ENCODE results near the gene PSTPIP2.

DNA sequence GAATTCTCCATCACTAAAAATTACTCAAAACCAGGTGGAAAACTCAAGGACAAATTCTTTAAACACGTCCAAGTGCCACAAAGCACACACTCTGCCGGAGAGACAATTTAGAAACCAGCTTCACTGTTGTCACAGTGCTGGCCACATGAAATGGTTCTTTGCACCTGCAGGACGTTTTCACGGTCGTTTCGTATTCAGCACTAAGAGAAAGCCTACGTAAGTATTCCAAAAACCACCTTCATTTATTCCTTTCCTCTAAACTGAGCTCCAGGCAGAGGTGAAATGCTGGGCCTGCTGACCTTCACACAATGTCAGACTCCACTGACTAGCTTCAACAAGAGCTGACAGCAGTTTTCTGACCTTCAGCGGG lies 25.4 kb upstream of the PSTPIP2 start:
- no peak for TF ChIP-seq POLR2AphosphoS5 (IDR thresholded peaks at IDR 0.05)
- TF ChIP-seq, protein P1, sequence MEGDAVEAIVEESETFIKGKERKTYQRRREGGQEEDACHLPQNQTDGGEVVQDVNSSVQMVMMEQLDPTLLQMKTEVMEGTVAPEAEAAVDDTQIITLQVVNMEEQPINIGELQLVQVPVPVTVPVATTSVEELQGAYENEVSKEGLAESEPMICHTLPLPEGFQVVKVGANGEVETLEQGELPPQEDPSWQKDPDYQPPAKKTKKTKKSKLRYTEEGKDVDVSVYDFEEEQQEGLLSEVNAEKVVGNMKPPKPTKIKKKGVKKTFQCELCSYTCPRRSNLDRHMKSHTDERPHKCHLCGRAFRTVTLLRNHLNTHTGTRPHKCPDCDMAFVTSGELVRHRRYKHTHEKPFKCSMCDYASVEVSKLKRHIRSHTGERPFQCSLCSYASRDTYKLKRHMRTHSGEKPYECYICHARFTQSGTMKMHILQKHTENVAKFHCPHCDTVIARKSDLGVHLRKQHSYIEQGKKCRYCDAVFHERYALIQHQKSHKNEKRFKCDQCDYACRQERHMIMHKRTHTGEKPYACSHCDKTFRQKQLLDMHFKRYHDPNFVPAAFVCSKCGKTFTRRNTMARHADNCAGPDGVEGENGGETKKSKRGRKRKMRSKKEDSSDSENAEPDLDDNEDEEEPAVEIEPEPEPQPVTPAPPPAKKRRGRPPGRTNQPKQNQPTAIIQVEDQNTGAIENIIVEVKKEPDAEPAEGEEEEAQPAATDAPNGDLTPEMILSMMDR (IDR thresholded peaks at IDR 0.05; ENCODE audit: poor library complexity, severe bottlenecking) = no peak
- TF ChIP-seq EZH2 (IDR thresholded peaks at IDR 0.05; ENCODE audit: borderline replicate concordance, insufficient read depth, low read length, poor library complexity, severe bottlenecking) = no peak
